Esophagus muscularis mucosa (tissue), 4 donors: ENCODE results near the gene RPS6KA5.

Source experiments
- EP300 ChIP-seq: sonication (generic); formaldehyde crosslinking; IDR thresholded peaks from one replicate; pipeline ENCODE4 v1.6.1; 2017; ENCODE audit warnings: antibody characterized with exemption
- POLR2A ChIP-seq: fragments of 450-650 bp; IDR thresholded peaks from one replicate; pipeline ENCODE4 v1.6.1; 2017; ENCODE audit warnings: antibody characterized with exemption, moderate library complexity, mild to moderate bottlenecking, low read depth
- POLR2AphosphoS5 ChIP-seq, 2 donors: sonication (generic); formaldehyde crosslinking; IDR thresholded peaks; one replicate each; pipeline ENCODE4 v1.6.1; 2017; ENCODE audit warnings: antibody characterized with exemption in 2 of 2
- TF ChIP-seq, protein P1 (sequence below), 3 experiments: fragments of 200-600 bp in 2 of 3; fragments of 450-650 bp in 1 of 3; sonication (generic) in 2 of 3; IDR thresholded peaks; one replicate each; pipeline ENCODE4 v1.5.1; 2017 to 2019; ENCODE audit warnings: antibody characterized with exemption in 3 of 3, mild to moderate bottlenecking in 2 of 3, moderate library complexity in 1 of 3

DNA sequence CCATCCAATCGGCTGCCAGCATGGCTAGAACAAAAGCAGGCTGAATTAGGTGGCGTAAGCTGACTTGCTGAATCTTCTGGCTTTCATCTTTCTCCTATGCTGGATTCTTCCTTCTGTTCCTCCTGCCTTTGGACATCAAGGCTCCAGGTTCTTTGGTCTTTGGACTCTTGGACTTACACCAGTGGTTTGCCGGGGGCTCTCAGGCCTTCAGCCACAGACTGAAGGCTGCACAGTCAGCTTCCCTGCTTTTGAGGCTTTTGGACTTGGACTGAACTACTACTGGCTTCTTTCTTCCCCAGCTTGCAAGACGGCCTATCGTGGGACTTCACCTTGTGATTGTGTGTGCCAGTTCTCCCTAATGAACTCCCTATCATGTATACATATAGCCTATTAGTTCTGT lies 42.0 kb downstream of the RPS6KA5 start:
- no peak for TF ChIP-seq POLR2A
- no peak for TF ChIP-seq EP300
- TF ChIP-seq, protein P1, sequence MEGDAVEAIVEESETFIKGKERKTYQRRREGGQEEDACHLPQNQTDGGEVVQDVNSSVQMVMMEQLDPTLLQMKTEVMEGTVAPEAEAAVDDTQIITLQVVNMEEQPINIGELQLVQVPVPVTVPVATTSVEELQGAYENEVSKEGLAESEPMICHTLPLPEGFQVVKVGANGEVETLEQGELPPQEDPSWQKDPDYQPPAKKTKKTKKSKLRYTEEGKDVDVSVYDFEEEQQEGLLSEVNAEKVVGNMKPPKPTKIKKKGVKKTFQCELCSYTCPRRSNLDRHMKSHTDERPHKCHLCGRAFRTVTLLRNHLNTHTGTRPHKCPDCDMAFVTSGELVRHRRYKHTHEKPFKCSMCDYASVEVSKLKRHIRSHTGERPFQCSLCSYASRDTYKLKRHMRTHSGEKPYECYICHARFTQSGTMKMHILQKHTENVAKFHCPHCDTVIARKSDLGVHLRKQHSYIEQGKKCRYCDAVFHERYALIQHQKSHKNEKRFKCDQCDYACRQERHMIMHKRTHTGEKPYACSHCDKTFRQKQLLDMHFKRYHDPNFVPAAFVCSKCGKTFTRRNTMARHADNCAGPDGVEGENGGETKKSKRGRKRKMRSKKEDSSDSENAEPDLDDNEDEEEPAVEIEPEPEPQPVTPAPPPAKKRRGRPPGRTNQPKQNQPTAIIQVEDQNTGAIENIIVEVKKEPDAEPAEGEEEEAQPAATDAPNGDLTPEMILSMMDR (IDR thresholded peaks at IDR 0.05) = no peak
- TF ChIP-seq POLR2AphosphoS5 (IDR thresholded peaks at IDR 0.05) = no peak
